T-helper 1 cell treated with Interleukin-12 subunit alpha and Interleukin-12 subunit beta and Interleukin-4 antibody, amounts not matched to agents 30 μg/mL and 1 μg/mL, for 36 hours (primary cell): Measurements from ENCODE around the gene INTS15.
A peak's percentile ranks its signal among the peaks of the same experiment; 100 is the strongest.

Experiments used
- H3K27ac Mint-ChIP-seq: one replicate; pipeline ENCODE4 v1.8.0; 2021; ENCODE audit warnings: mild to moderate bottlenecking, mixed read lengths
- H3K27me3 Mint-ChIP-seq: one replicate; pipeline ENCODE4 v1.8.0; 2021; ENCODE audit warnings: low read depth, mixed read lengths
- H3K36me3 Mint-ChIP-seq: one replicate; pipeline ENCODE4 v1.8.0; 2021; ENCODE audit warnings: low read depth, mixed read lengths
- H3K4me1 Mint-ChIP-seq: one replicate; pipeline ENCODE4 v1.8.0; 2021; ENCODE audit warnings: low read depth, mixed read lengths
- H3K4me3 Mint-ChIP-seq: one replicate; pipeline ENCODE4 v1.8.0; 2021; ENCODE audit warnings: mild to moderate bottlenecking, moderate library complexity, mixed read lengths
- H3K9me3 Mint-ChIP-seq: one replicate; pipeline ENCODE4 v1.8.0; 2021; ENCODE audit warnings: mixed read lengths

INTS15 gene

DNA sequence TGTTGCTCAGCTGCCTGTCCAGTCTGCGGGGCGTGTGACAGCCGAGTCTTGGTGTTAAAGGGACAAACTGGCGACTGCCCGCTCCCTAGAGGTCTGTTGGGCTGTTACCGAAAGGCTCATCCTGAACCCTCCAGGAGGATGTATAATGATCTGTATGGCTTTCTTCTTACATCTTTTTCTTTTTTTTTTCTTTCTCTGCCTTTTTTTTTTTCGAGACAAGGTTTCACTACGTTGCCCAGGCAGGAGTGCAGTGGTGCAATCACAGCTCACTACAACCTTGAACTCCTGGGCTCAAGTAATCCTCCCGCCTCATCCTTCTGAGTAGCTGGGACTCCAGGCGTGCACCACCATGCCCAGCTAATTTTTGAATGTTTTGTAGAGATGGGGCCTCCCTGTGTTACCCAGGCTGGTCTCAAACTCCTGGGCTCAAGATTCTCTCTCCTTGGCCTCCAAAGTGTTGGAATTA, 857 bp downstream of the INTS15 start:
- H3K4me1 Mint-ChIP-seq, result peaks cover 10% of the 10 kb centered on the region
- no peaks in the 10 kb centered on the region for H3K27me3 Mint-ChIP-seq
- H3K27ac Mint-ChIP-seq, result peak overlapping the region; percentile 84
- peak overlapping the region; percentile 89 for H3K4me3 Mint-ChIP-seq
- H3K9me3 Mint-ChIP-seq, result no peaks in the 10 kb centered on the region
- peaks cover 30% of the 10 kb centered on the region for H3K36me3 Mint-ChIP-seq

DNA sequence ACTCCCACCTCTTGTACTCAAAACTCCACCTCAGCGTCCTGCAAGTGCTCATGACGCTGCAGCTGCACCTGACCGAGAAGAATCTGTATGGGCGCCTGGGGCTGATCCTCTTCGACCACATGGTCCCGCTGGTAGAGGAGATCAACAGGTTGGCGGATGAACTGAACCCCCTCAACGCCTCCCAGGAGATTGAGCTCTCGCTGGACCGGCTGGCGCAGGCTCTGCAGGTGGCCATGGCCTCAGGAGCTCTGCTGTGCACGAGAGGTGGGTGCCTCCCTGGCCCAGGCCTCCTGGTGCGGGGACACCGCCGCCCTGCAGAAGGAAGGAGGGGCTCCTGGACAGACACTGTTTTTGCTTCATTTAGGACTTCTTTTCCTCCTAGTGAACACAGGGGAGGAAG, 10.3 kb downstream of the INTS15 start:
- no peak overlapping the region for H3K27ac Mint-ChIP-seq
- peaks cover 34% of the 10 kb centered on the region for H3K36me3 Mint-ChIP-seq
- H3K4me3 Mint-ChIP-seq, result no peak overlapping the region
- no peaks in the 10 kb centered on the region for H3K9me3 Mint-ChIP-seq
- no peaks in the 10 kb centered on the region for H3K4me1 Mint-ChIP-seq
- H3K27me3 Mint-ChIP-seq, result no peaks in the 10 kb centered on the region

DNA sequence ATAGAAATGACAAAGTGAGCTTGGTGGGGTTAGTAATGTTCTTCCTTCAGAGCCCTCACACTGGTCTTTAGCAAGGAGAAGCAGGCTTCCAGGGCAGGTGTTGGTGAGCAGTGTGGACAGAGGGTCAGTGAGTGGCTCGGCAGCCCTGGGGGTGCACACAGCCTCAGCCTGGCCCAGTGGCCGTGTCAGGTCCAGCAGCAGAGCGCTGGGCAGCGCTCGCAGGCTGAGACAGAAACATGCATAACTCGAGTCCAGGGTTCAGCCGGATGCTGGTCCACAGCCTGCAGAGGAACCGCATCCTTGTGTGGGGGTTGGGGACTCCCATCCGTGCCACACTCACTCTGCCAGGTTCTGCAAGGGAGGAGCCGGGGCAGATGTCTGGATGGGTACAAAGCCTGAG, 14.6 kb downstream of the INTS15 start:
- Mint-ChIP-seq H3K36me3 (peaks cover 21% of the 10 kb centered on the region), H3K4me1 (no peaks in the 10 kb centered on the region), H3K27ac (no peak overlapping the region), H3K27me3 (no peaks in the 10 kb centered on the region), H3K4me3 (no peak overlapping the region), H3K9me3 (no peaks in the 10 kb centered on the region)

DNA sequence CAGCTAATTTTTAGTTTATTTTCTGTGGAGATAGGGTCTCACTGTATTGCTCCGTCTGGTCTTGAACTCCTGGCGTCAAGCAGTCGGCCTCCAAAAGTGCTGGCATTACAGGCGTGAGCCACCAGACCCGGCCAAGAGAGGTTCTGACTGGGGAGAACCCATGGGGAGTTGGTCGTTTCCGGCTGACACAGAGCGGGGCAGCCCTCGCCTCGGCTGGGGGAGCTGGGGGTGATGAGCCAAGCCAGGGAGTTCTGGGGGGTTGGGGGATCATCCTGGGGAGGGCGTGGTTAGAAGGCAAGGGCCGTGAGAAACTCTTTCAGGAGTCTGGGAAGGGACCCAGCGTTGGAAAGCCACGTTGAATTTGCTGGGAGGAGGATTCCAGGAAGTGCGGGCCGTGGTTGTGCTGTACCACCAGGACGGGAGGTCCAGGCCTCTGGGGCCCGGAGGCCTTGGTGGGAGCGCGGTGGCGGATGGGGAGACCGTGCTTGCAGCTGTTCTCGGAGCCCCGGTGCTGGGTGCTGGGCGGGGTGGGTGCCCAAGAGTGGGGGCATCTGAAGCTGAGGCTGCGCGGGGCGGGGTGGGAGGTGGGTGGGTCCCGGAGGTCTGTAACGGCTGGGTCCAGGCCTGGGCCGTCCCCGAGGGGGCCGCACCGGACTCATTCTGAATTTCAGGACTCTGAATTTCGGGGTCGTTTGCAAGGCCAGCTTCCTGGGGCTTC, 17.2 kb downstream of the INTS15 start:
- H3K4me3 Mint-ChIP-seq, result no peak overlapping the region
- peaks cover 15% of the 10 kb centered on the region for H3K36me3 Mint-ChIP-seq
- H3K27ac Mint-ChIP-seq, result no peak overlapping the region
- H3K27me3 Mint-ChIP-seq, result no peaks in the 10 kb centered on the region
- H3K9me3 Mint-ChIP-seq, result no peaks in the 10 kb centered on the region
- H3K4me1 Mint-ChIP-seq, result no peaks in the 10 kb centered on the region

DNA sequence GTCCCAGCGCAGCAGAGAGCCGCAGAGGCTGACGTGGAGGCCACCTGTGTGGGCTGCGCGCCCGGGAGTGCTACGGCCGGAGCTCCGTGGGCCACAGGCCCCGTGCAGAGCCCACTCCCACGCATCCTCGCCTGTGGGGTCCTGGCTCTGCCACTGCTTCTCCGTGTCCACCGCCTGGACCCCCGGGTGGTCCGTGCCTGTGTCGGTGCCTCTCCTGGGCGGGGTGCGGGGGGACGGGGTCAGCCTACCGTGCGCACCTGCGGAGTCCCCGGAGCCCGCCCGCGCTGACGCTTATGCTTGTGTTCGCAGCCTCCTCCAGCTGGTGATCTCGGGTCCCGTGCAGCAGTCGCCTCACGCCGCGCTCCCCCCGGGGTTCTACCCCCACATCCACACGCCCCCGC, 17.8 kb downstream of the INTS15 start:
- Mint-ChIP-seq H3K9me3 (no peaks in the 10 kb centered on the region), H3K36me3 (peaks cover 10% of the 10 kb centered on the region), H3K4me3 (no peak overlapping the region), H3K27ac (no peak overlapping the region), H3K4me1 (no peaks in the 10 kb centered on the region), H3K27me3 (peaks cover 2% of the 10 kb centered on the region)

DNA sequence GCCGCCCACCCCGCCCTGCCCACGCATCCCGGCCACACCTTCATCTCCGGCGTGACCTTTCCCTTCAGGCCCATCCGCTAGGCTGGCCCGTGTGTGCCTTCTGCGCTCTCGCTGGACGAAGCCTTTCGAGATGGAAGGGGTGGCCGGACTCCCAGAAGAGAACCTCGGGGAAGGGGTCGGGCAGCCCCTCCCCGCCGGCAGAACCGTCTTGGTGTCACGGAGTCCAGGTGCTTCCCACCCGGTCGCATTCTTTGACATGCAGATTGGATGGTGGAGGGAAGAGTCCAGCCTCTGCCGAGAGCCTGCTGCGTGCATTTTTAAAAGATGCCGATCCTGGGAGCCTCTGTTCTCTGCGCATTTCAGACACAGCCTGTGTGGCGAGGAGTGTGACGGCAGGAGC, 18.3 kb downstream of the INTS15 start:
- Mint-ChIP-seq H3K27ac (no peak overlapping the region), H3K9me3 (no peaks in the 10 kb centered on the region), H3K4me1 (no peaks in the 10 kb centered on the region), H3K36me3 (peaks cover 10% of the 10 kb centered on the region), H3K4me3 (no peak overlapping the region), H3K27me3 (peaks cover 6% of the 10 kb centered on the region)

DNA sequence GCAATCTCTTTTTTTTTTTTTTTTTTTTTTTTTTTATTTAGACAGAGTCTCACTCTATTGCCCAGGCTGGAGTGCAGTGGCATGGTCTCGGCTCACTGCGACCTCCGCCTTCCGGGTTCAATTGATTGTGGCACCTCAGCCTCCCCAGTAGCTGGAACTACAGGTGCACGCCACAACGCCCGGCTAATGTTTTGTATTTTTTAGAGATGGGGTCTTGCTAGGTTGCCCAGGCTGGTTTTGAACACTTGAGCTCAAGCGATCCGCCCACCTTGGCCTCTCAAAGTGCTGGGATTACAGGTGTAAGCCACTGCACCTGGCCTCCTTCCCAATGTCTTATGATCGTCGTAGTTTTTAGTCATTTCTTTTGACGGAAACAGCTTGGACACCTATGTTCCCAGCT, 19.0 kb downstream of the INTS15 start:
- H3K36me3 Mint-ChIP-seq, result peaks cover 10% of the 10 kb centered on the region
- no peak overlapping the region for H3K4me3 Mint-ChIP-seq
- H3K9me3 Mint-ChIP-seq, result no peaks in the 10 kb centered on the region
- H3K27ac Mint-ChIP-seq, result no peak overlapping the region
- H3K27me3 Mint-ChIP-seq, result peaks cover 11% of the 10 kb centered on the region
- H3K4me1 Mint-ChIP-seq, result no peaks in the 10 kb centered on the region

DNA sequence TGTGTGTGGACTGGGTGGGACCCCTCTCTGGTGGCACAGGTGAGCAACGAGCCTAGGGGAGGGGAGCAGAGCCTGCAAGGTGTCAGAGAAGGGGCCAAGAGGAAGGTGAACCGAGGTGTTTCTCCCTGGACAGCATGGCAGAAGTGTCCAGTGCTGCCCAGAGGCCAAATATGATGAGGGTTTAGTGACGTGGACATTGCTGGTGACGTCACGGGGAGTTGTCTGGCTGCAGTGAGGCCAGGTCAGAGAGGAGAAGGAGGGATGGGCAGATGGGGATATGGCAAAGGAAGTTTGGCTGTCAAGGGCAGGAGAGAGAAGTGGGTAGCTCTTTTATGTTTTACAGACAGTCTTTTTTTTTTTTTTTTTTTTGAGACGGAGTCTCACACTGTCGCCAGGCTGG, 23.0 kb downstream of the INTS15 start:
- Mint-ChIP-seq H3K4me3 (no peak overlapping the region), H3K36me3 (peaks cover 4% of the 10 kb centered on the region), H3K27me3 (peaks cover 33% of the 10 kb centered on the region), H3K4me1 (no peaks in the 10 kb centered on the region), H3K9me3 (no peaks in the 10 kb centered on the region), H3K27ac (no peak overlapping the region)

DNA sequence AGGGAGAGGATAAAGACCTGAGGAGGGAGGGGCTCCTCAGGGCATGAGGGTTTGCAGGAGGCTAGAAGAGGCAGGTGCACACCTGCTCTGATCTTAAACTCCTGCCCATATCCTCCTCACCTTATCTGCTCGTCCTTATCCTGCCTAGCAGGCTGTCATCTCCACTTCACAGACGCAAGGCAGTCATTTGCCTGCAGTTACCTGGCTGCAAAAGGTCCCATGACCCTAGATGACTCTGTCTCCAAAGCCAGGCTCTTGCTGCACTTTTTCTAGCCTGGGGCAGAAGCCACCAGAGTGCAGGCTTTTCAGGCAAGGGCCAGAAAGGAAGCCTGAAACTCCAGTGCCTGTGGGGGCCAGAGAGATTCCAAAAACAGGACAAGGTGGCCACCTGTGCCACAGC, 23.9 kb downstream of the INTS15 start:
- Mint-ChIP-seq H3K27ac (no peak overlapping the region), H3K4me3 (no peak overlapping the region), H3K9me3 (no peaks in the 10 kb centered on the region), H3K36me3 (peaks cover 4% of the 10 kb centered on the region), H3K4me1 (no peaks in the 10 kb centered on the region), H3K27me3 (peaks cover 35% of the 10 kb centered on the region)

DNA sequence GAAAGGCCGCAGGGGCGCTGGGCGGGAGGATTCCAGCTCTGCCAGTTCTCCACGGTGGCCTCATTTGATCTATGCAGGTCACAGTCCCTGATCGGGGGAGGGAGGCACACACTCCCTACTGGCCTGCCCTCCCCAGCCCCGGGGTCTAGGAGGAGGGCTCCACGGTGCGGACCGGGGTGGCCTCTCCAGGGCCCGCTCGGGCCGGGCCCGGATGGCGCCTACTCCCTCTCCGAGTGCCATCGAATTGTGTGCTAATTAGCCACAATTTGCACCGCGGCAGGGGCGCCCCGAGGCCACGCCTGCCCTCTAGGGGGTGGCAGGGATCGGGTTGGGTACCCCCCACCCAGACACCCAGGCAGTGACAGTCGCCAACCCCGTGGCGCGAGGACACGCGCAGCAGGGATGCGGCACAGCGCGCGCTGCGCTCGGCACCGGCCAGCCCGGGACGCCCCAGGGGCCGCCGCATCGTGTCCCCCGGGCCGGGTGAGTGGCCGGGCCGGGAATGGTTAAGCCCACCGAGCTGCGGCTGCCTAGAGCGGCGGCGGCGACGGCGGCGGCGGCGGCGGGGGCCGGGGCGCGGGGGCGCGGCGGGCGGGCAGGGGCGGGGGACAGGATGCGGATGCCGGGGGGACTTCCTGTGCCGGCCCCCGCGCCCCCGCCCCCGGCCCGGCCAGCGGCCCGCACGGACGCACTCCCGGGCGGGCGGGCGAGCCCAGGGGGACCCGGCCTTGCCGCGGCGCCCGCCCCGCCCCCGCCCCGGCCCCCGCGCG, 25.3 kb downstream of the INTS15 start, which contains the start of gene ZNF853:
Gene ZNF853 (plus strand): TSS at position 658 of the 770 bp plus-strand sequence. CDS start 565 bp downstream, outside the sequence.
- H3K36me3 Mint-ChIP-seq, result peaks cover 4% of the 10 kb centered on the region
- peaks cover 35% of the 10 kb centered on the region for H3K27me3 Mint-ChIP-seq
- peak within 1 kb of the TSS; percentile 63 for H3K4me3 Mint-ChIP-seq
- no peak within 1 kb of the TSS for H3K27ac Mint-ChIP-seq
- no peaks in the 10 kb centered on the region for H3K4me1 Mint-ChIP-seq
- H3K9me3 Mint-ChIP-seq, result no peaks in the 10 kb centered on the region

DNA sequence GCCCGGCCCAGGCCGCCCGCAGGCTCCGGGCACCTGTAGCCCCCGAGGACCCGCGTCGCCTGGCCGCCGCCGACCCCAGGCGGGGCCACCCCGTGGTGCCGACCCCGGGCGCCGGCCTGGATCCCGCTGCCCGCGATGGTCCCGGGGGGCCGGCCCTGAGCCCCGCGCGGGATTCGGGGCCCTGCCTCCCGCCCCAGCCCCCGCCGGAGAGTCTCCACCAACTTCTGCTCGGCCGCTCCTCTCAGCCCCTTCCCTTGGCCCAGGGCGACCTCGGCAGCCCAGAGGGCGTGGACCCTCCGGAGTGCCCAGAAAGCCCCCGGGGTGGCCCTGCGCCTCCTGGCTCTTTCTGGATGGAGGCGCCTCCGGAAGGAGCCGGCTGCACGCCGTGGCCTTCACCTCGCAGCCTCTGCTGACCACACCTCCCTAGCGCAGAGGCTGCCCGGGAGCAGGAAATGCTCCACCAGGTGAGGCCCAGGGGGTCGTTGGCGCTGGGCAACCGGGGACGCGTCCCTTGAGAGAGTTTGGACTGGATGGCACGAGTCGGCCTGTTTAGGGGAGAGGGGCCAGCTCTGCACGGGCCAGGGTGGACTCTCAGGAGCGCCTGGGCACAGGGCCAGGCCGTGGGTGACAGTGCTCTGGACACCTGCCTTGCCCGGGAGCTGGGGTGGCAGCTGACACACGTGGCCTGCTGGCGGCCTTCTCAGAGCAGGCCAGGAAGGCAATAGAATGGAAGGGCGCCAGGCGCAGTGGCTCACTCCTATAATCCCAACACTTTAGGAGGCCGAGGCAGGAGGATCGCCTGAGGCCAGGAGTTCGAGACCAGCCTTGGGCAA, 26.1 kb downstream of the INTS15 start:
- H3K36me3 Mint-ChIP-seq, result peaks cover 4% of the 10 kb centered on the region
- H3K4me3 Mint-ChIP-seq, result no peak overlapping the region
- peaks cover 39% of the 10 kb centered on the region for H3K27me3 Mint-ChIP-seq
- H3K9me3 Mint-ChIP-seq, result no peaks in the 10 kb centered on the region
- H3K4me1 Mint-ChIP-seq, result peaks cover 1% of the 10 kb centered on the region
- no peak overlapping the region for H3K27ac Mint-ChIP-seq

DNA sequence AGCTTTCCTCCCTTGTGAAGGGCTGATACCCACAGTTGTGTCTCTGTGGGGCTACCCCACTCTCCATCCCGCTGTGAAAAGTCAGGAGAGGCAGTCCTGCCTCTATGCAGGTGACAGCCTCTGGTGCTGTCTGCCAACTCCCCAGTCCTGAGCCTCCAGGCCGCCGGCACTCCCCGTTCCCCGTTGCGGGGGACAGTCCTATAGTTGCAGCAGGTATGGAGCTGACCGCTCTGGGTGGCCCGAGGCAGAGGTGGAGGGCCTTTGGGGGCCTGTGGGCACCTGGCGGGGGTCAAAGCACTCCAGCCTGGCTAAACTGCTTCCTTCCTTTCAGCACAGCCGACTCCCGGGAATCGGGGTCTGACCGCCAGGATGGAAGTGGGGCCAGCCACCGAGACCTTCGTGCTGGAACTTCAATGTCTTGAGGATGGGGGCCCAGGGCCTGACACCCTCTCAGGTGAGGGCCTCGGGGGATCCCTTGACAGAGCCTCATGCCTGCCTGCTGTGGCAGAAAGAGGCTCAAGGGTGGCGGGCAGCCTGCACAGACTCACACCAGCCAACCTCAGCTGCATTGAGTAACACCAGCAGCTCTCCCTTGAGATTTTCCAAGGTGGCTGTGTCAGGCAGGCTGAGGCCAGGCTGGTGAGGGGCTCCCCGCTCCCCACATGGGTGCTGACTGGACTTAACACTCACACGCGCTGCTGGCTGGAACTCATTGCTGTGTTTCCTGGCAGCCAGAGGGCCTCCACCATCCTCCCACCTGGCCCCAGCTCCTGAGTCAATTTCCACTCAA, 27.2 kb downstream of the INTS15 start:
- Mint-ChIP-seq H3K4me3 (peak overlapping the region; percentile 56), H3K27me3 (peaks cover 39% of the 10 kb centered on the region)

DNA sequence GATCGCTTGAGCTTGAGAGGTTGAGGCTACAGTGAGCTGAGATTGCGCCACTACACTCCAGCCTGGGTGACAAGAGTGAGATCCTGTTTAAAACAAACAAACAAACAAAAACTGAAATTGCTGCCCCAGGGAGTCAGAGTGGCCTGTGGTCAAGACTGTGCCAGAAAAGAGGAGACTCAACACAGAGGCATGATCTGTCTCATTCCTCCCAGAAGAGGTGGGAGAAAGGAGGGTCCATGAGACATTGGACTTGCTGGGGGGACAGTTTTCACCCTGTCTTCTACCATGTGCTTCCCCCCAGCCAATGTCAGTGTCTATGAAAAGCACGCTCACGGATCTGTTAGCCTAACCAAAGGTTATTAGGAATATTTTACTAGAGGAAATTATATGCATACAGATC, 28.8 kb downstream of the INTS15 start:
- Mint-ChIP-seq H3K4me1 (peaks cover 9% of the 10 kb centered on the region), H3K27me3 (peaks cover 29% of the 10 kb centered on the region), H3K27ac (peak overlapping the region; percentile 15)

More for the DNA sequence above, 27.2 kb downstream of the INTS15 start:
- H3K4me1 Mint-ChIP-seq, result peaks cover 8% of the 10 kb centered on the region
- no peaks in the 10 kb centered on the region for H3K9me3 Mint-ChIP-seq
- peaks cover 4% of the 10 kb centered on the region for H3K36me3 Mint-ChIP-seq
- no peak overlapping the region for H3K27ac Mint-ChIP-seq

DNA sequence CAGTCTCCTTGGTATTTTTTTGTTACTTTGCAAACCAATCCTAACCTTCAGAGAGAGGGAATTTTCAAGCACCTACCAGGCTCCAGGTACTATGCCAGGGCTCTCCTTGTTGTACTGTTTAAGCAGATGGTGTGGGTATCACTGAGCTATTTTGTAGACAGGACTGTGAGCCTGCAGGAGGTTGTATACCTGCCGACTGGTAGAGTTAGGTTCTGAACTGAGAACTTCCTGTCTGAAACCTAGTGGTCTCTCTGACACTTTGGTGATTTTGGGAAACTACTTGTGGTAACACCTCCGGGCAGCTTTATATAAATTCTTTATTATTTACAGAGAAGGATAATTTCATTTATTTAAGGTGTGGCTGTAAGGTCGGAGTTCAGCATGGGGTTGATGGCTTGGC, 30.1 kb downstream of the INTS15 start:
- H3K9me3 Mint-ChIP-seq, result no peaks in the 10 kb centered on the region
- no peak overlapping the region for H3K27ac Mint-ChIP-seq
- peaks cover 1% of the 10 kb centered on the region for H3K36me3 Mint-ChIP-seq
- peaks cover 18% of the 10 kb centered on the region for H3K4me1 Mint-ChIP-seq
- no peak overlapping the region for H3K4me3 Mint-ChIP-seq
- H3K27me3 Mint-ChIP-seq, result peaks cover 19% of the 10 kb centered on the region

More for the DNA sequence above, 28.8 kb downstream of the INTS15 start:
- H3K9me3 Mint-ChIP-seq, result no peaks in the 10 kb centered on the region
- no peak overlapping the region for H3K4me3 Mint-ChIP-seq
- peaks cover 4% of the 10 kb centered on the region for H3K36me3 Mint-ChIP-seq
